HCT116 (cell line): ENCODE measurements around the gene KCNH6. TPM values are rescaled to one million over a fixed set of nuclear protein-coding genes. Genes with fewer than 3 reads are reported as not detected.

Experiments used
- ATAC-seq: fragments of 200-7000 bp; cut with Tn5 transposase; 2 replicates; pipeline ENCODE4 v1.9.1; 2020; ENCODE audit warnings: mild to moderate bottlenecking, moderate library complexity
- BruUV-seq: library from RNA; stranded (reverse); fragments of 400-500 nt; replicated peaks from 2 replicates; lab custom pipeline; 2021; lab: Mats Ljungman, UMichigan
- CTCF ChIA-PET: fragments of 300-600 bp; sonication (Branson Sonifier 250); formaldehyde crosslinking; loops from one replicate; lab custom pipeline; 2021; ENCODE audit warnings: antibody characterized with exemption; lab: Charles Lee
- POLR2A ChIA-PET: fragments of 300-600, 350-600 bp; sonication (Branson Sonifier 250); formaldehyde crosslinking; loops from one replicate; lab custom pipeline; 2021; ENCODE audit warnings: antibody characterized with exemption; lab: Charles Lee
- RAD21 ChIA-PET, 2 experiments: fragments of 300-600 bp; sonication (Branson Sonifier 250); formaldehyde crosslinking; loops; one replicate each; lab custom pipeline; 2023; ENCODE audit warnings: low total read pairs in 2 of 2; ENCODE audit not compliant: uncharacterized antibody in 2 of 2, unreplicated experiment in 2 of 2, low non-redundant PET in 1 of 2; lab: Charles Lee
- DNase-seq: peaks from one replicate; pipeline ENCODE4 v3.0.0-alpha.2; 2010; ENCODE audit warnings: low read depth, low spot score
- H2AFZ ChIP-seq: fragments of 200-600 bp; shearing (Covaris generic), sonication (generic); 2 replicates; pipeline ENCODE4 v1.6.1; 2017; ENCODE audit warnings: low read depth, mixed run types, mixed read lengths, antibody characterized with exemption, low read length; ENCODE audit not compliant: poor library complexity, severe bottlenecking
- H3K27ac ChIP-seq: 2 replicates; pipeline ENCODE4 v1.5.1; 2012; ENCODE audit warnings: low read depth, low read length
- H3K27me3 ChIP-seq: fragments of 200-600 bp; sonication (generic); 2 replicates; pipeline ENCODE4 v1.6.1; 2016; ENCODE audit warnings: mixed run types, low read length, mixed read lengths; ENCODE audit not compliant: insufficient read depth
- H3K36me3 ChIP-seq, 2 experiments: fragments of 200-500 bp in 1 of 2; fragments of 200-600 bp in 1 of 2; sonication (Bioruptor generic) in 1 of 2; sonication (generic) in 1 of 2; 2 replicates each; pipeline versions ENCODE4 v1.5.1 to v1.6.1; 2014 to 2016; ENCODE audit warnings: low read length in 2 of 2, inconsistent platforms in 1 of 2, mixed read lengths in 1 of 2, mixed run types in 1 of 2; ENCODE audit not compliant: insufficient read depth in 2 of 2, control insufficient read depth in 1 of 2
- H3K4me1 ChIP-seq, 2 experiments: fragments of 200-600 bp in 1 of 2; sonication (generic) in 1 of 2; 2 replicates each; pipeline versions ENCODE4 v1.5.1 to v1.6.1; 2012 to 2017; ENCODE audit warnings: low read length in 2 of 2, inconsistent platforms in 1 of 2, mild to moderate bottlenecking in 1 of 2, mixed read lengths in 1 of 2, mixed run types in 1 of 2, moderate library complexity in 1 of 2; ENCODE audit not compliant: insufficient read depth in 2 of 2, control insufficient read depth in 1 of 2
- H3K4me2 ChIP-seq: fragments of 200-600 bp; sonication (generic); 2 replicates; pipeline ENCODE4 v1.6.1; 2017; ENCODE audit warnings: mixed run types, low read length, mixed read lengths
- H3K4me3 ChIP-seq, 2 experiments: fragments of 200-600 bp in 1 of 2; sonication (generic) in 1 of 2; replicated peaks in 1 of 2; 2 replicates each; pipeline ENCODE4 v1.5.1; 2011 to 2016; ENCODE audit warnings: low read length in 2 of 2, control low read depth in 1 of 2, low read depth in 1 of 2, mild to moderate bottlenecking in 1 of 2, mixed read lengths in 1 of 2, mixed run types in 1 of 2
- H3K79me2 ChIP-seq: fragments of 200-600 bp; sonication (generic); 2 replicates; pipeline ENCODE4 v1.6.1; 2017; ENCODE audit warnings: mild to moderate bottlenecking, mixed run types, low read length, moderate library complexity, mixed read lengths; ENCODE audit not compliant: insufficient read depth
- H3K9ac ChIP-seq: fragments of 200-600 bp; sonication (generic); 2 replicates; pipeline ENCODE4 v1.6.1; 2016; ENCODE audit warnings: low read length, mixed read lengths
- H3K9me2 ChIP-seq: fragments of 200-600 bp; sonication (generic), shearing (Covaris generic); 2 replicates; pipeline ENCODE4 v1.6.1; 2017; ENCODE audit warnings: mixed run types, mild to moderate bottlenecking, moderate library complexity; ENCODE audit not compliant: insufficient read depth
- H3K9me3 ChIP-seq, 2 experiments: fragments of 200-500 bp in 1 of 2; fragments of 200-600 bp in 1 of 2; sonication (Bioruptor generic) in 1 of 2; sonication (generic) in 1 of 2; 2 replicates each; pipeline ENCODE4 v1.6.1; 2014 to 2017; ENCODE audit warnings: low read length in 2 of 2, mixed read lengths in 2 of 2, inconsistent platforms in 1 of 2, low read depth in 1 of 2, mild to moderate bottlenecking in 1 of 2, mixed run types in 1 of 2, moderate library complexity in 1 of 2; ENCODE audit not compliant: control insufficient read depth in 1 of 2, insufficient read depth in 1 of 2
- H4K20me1 ChIP-seq: fragments of 200-600 bp; sonication (generic), shearing (Covaris generic); 2 replicates; pipeline ENCODE4 v1.6.1; 2017; ENCODE audit warnings: mixed run types, mild to moderate bottlenecking, moderate library complexity; ENCODE audit not compliant: insufficient read depth
- ATF3 ChIP-seq: IDR thresholded peaks from 2 replicates; pipeline ENCODE4 v1.6.1; 2012
- EGR1 ChIP-seq: IDR thresholded peaks from 2 replicates; pipeline ENCODE4 v1.6.1; 2012; ENCODE audit warnings: low read depth
- EZH2 ChIP-seq: fragments of 200-600 bp; sonication (generic); IDR thresholded peaks from 2 replicates; pipeline ENCODE4 v1.6.1; 2017; ENCODE audit warnings: antibody characterized with exemption, mixed run types
- JUND ChIP-seq: IDR thresholded peaks from 2 replicates; pipeline ENCODE4 v1.6.1; 2012
- MAX ChIP-seq: IDR thresholded peaks from 2 replicates; pipeline ENCODE4 v1.6.1; 2012
- POLR2A ChIP-seq: IDR thresholded peaks from 2 replicates; pipeline ENCODE4 v1.7.0; 2011; ENCODE audit warnings: borderline replicate concordance; ENCODE audit not compliant: insufficient read depth, insufficient read length; ENCODE audit errors: extremely low read depth
- RAD21 ChIP-seq: IDR thresholded peaks from 2 replicates; pipeline ENCODE4 v1.6.1; 2012; ENCODE audit warnings: low read depth, mild to moderate bottlenecking
- REST ChIP-seq: IDR thresholded peaks from 2 replicates; pipeline ENCODE4 v1.6.1; 2012; ENCODE audit warnings: low read depth
- SP1 ChIP-seq: IDR thresholded peaks from 2 replicates; pipeline ENCODE4 v1.6.1; 2012; ENCODE audit warnings: low read depth
- SRF ChIP-seq: IDR thresholded peaks from 2 replicates; pipeline ENCODE4 v1.6.1; 2012; ENCODE audit warnings: low read depth
- TCF7L2 ChIP-seq: IDR thresholded peaks from 2 replicates; pipeline ENCODE4 v1.7.0; 2011; ENCODE audit warnings: borderline replicate concordance, inconsistent platforms; ENCODE audit not compliant: insufficient read depth, insufficient read length; ENCODE audit errors: extremely low read depth
- ZBTB33 ChIP-seq: IDR thresholded peaks from 2 replicates; pipeline ENCODE4 v1.6.1; 2011; ENCODE audit warnings: mild to moderate bottlenecking, low read length, moderate library complexity; ENCODE audit not compliant: insufficient replicate concordance; ENCODE audit errors: extremely low read depth
- ZFX ChIP-seq: fragments of 450-650 bp; IDR thresholded peaks from 2 replicates; pipeline ENCODE4 v1.6.1; 2017
- intact Hi-C: fragments of 100-400 bp; cut with micrococcal nuclease; formaldehyde crosslinking; loops from 2 replicates; pipeline ENCODE4 v1.10.0; 2022
- total RNA-seq: library from RNA; stranded (reverse); gene quantifications from one replicate; pipeline ENCODE4 v1.2.1, GENCODE V29; 2021; ENCODE audit not compliant: unreplicated experiment

The KCNH6 gene
- total RNA-seq, 1 experiment from 2014 or later, result not detected

- ATAC-seq, result no peak
- TF ChIP-seq SRF (no peak), EZH2 (no peak), ZFX (no peak), MAX (no peak), POLR2A (no peak), ZBTB33 (no peak)
- POLR2A ChIA-PET, result no interaction called here
- Histone ChIP-seq H3K9me3 (no peaks in the 10 kb centered on the region), H4K20me1 (no peaks in the 10 kb centered on the region), H3K9me2 (no peaks in the 10 kb centered on the region), H3K4me1 (no peaks in the 10 kb centered on the region), H3K4me2 (no peak overlapping the region), H3K36me3 (no peaks in the 10 kb centered on the region), H3K27me3 (peaks cover 30% of the 10 kb centered on the region), H3K9ac (no peak overlapping the region), H3K4me3 (no peak overlapping the region), H3K79me2 (no peaks in the 10 kb centered on the region), H2AFZ (no peak overlapping the region), H3K27ac (no peak overlapping the region)
- CTCF ChIA-PET, result no interaction called here
- BruUV-seq, result no TSS peak
- no peak for DNase-seq
- RAD21 ChIA-PET, result no interaction called here
- intact Hi-C loops, result no loop called here
These were observed 3.7 kb downstream of the KCNH6 start for GRCh38 chr17:63526861-63527260.

GRCh38 chr17:63528183-63528582 is 5.0 kb downstream of the KCNH6 start:
- Histone ChIP-seq H3K4me3 (no peak overlapping the region), H3K27me3 (peaks cover 30% of the 10 kb centered on the region), H3K79me2 (no peaks in the 10 kb centered on the region), H3K4me1 (no peaks in the 10 kb centered on the region), H4K20me1 (no peaks in the 10 kb centered on the region), H2AFZ (no peak overlapping the region), H3K9me2 (no peaks in the 10 kb centered on the region), H3K9me3 (no peaks in the 10 kb centered on the region), H3K4me2 (no peak overlapping the region), H3K36me3 (no peaks in the 10 kb centered on the region), H3K9ac (no peak overlapping the region), H3K27ac (no peak overlapping the region)
- ATAC-seq, result no peak
- DNase-seq, result no peak
- ChIA-PET RAD21 (no interaction called here), CTCF (no interaction called here), POLR2A (no interaction called here)
- BruUV-seq, result no TSS peak
- intact Hi-C loops, result no loop called here
- TF ChIP-seq ATF3 (no peak), TCF7L2 (no peak), REST (no peak), EGR1 (no peak), ZBTB33 (no peak), SP1 (no peak), SRF (no peak), RAD21 (no peak), JUND (no peak)
